Activated CD8-positive, alpha-beta T cell treated with anti-CD3 and anti-CD28 coated beads for 36 hours (primary cell): ENCODE data around the gene BLNK. TPM values are rescaled to one million over a fixed set of nuclear protein-coding genes. Genes with fewer than 3 reads are reported as not detected.

Experiments used
- ATAC-seq: fragments of 200-7000 bp; cut with Tn5 transposase; one replicate; pipeline ENCODE4 v1.10.0; 2021; ENCODE audit warnings: mild to moderate bottlenecking, moderate library complexity
- CTCF ChIA-PET: fragments of 350-600 bp; sonication (Branson Sonifier 250); formaldehyde crosslinking; loops from one replicate; lab custom pipeline; 2021; ENCODE audit warnings: antibody characterized with exemption; lab: Charles Lee
- POLR2A ChIA-PET: fragments of 350-600 bp; sonication (Branson Sonifier 250); formaldehyde crosslinking; loops from one replicate; lab custom pipeline; 2021; ENCODE audit warnings: antibody characterized with exemption; lab: Charles Lee
- DNase-seq: peaks from one replicate; pipeline ENCODE4 v3.0.0-alpha.2; 2020
- H3K27ac Mint-ChIP-seq: one replicate; pipeline ENCODE4 v1.8.0; 2021; ENCODE audit warnings: mild to moderate bottlenecking, mixed read lengths
- H3K27me3 Mint-ChIP-seq: one replicate; pipeline ENCODE4 v1.8.0; 2021; ENCODE audit warnings: mixed read lengths
- H3K36me3 Mint-ChIP-seq: one replicate; pipeline ENCODE4 v1.8.0; 2021; ENCODE audit warnings: low read depth, mixed read lengths
- H3K4me1 Mint-ChIP-seq: one replicate; pipeline ENCODE4 v1.8.0; 2021; ENCODE audit warnings: low read depth, mixed read lengths
- H3K4me3 Mint-ChIP-seq: one replicate; pipeline ENCODE4 v1.8.0; 2021; ENCODE audit warnings: mild to moderate bottlenecking, moderate library complexity, mixed read lengths
- H3K9me3 Mint-ChIP-seq: one replicate; pipeline ENCODE4 v1.8.0; 2021; ENCODE audit warnings: mixed read lengths
- CTCF ChIP-seq: fragments of 200-600 bp; IDR thresholded peaks from one replicate; pipeline ENCODE4 v1.8.0; 2022; ENCODE audit warnings: antibody characterized with exemption, mild to moderate bottlenecking
- intact Hi-C: fragments of 100-400 bp; cut with micrococcal nuclease; formaldehyde crosslinking; loops from one replicate; pipeline ENCODE4 v1.10.0; 2022
- total RNA-seq, 2 experiments: library from RNA; stranded (reverse); gene quantifications; one replicate each; pipeline ENCODE4 v1.2.3, GENCODE V29; 2021

The BLNK gene
- total RNA-seq, 2 experiments from 2014 or later, result 0.16 TPM; not detected in 1

GRCh38 chr10:96242822-96243221 lies 28.5 kb downstream of the BLNK start:
- H3K27me3 Mint-ChIP-seq, result no peaks in the 10 kb centered on the region
- no peaks in the 10 kb centered on the region for H3K36me3 Mint-ChIP-seq
- ChIA-PET POLR2A (no interaction called here), CTCF (no interaction called here)
- TF ChIP-seq CTCF, result no peak
- H3K4me3 Mint-ChIP-seq, result no peak overlapping the region
- DNase-seq, result no peak
- intact Hi-C loops, result no loop called here
- no peak for ATAC-seq
- H3K27ac Mint-ChIP-seq, result no peak overlapping the region
- no peaks in the 10 kb centered on the region for H3K9me3 Mint-ChIP-seq
- H3K4me1 Mint-ChIP-seq, result no peaks in the 10 kb centered on the region

- Mint-ChIP-seq H3K27me3 (no peaks in the 10 kb centered on the region), H3K9me3 (no peaks in the 10 kb centered on the region), H3K4me3 (no peak overlapping the region), H3K27ac (no peak overlapping the region), H3K4me1 (no peaks in the 10 kb centered on the region), H3K36me3 (no peaks in the 10 kb centered on the region)
- no peak for TF ChIP-seq CTCF
- ATAC-seq, result no peak
- DNase-seq, result no peak
- intact Hi-C loops, result no loop called here
- POLR2A ChIA-PET, result no interaction called here
- CTCF ChIA-PET, result interaction anchor here (1.0 to 4.9 kb wide), 3 partner anchors 9 to 222 kb away, joined by 3 to 38 read pairs (median 3); no protein-coding TSS in a partner anchor
Measured at GRCh38 chr10:96238646-96239623, 32.4 kb downstream of the BLNK start.

GRCh38 chr10:96236876-96237275 lies 34.5 kb downstream of the BLNK start:
- Mint-ChIP-seq H3K4me1 (no peaks in the 10 kb centered on the region), H3K36me3 (no peaks in the 10 kb centered on the region), H3K27me3 (no peaks in the 10 kb centered on the region), H3K9me3 (no peaks in the 10 kb centered on the region), H3K4me3 (no peak overlapping the region), H3K27ac (no peak overlapping the region)
- no peak for TF ChIP-seq CTCF
- DNase-seq, result no peak
- ChIA-PET POLR2A (no interaction called here), CTCF (interaction anchor here (1.3 to 1.6 kb wide), 2 partner anchors 98 to 103 kb away, joined by 3 to 6 read pairs; no protein-coding TSS in a partner anchor)
- no peak for ATAC-seq
- intact Hi-C loops, result no loop called here

- intact Hi-C loops, result no loop called here
- ChIA-PET POLR2A (no interaction called here), CTCF (no interaction called here)
- H3K4me1 Mint-ChIP-seq, result no peaks in the 10 kb centered on the region
- ATAC-seq, result no peak
- DNase-seq, result no peak
- H3K27ac Mint-ChIP-seq, result no peak overlapping the region
- no peaks in the 10 kb centered on the region for H3K9me3 Mint-ChIP-seq
- no peak overlapping the region for H3K4me3 Mint-ChIP-seq
- TF ChIP-seq CTCF, result no peak
- no peaks in the 10 kb centered on the region for H3K27me3 Mint-ChIP-seq
- no peaks in the 10 kb centered on the region for H3K36me3 Mint-ChIP-seq
Measured at GRCh38 chr10:96236090-96236478, 35.3 kb downstream of the BLNK start.

- Mint-ChIP-seq H3K4me1 (no peaks in the 10 kb centered on the region), H3K27me3 (no peaks in the 10 kb centered on the region), H3K36me3 (no peaks in the 10 kb centered on the region), H3K27ac (no peak overlapping the region), H3K9me3 (no peaks in the 10 kb centered on the region), H3K4me3 (no peak overlapping the region)
- no peak for TF ChIP-seq CTCF
- DNase-seq, result no peak
- ATAC-seq, result no peak
- intact Hi-C loops, result no loop called here
- ChIA-PET CTCF (no interaction called here), POLR2A (no interaction called here)
Measured at GRCh38 chr10:96235326-96236089, 35.9 kb downstream of the BLNK start.
